Suppressor macrophage treated with lipopolysaccharide for 1 hour (primary cell): Measurements from ENCODE around the gene MISP.

Source experiments
- DNase-seq, 3 donors: peaks; one replicate each; pipeline ENCODE4 v3.0.0-alpha.2; 2020 to 2022

The MISP gene

DNA sequence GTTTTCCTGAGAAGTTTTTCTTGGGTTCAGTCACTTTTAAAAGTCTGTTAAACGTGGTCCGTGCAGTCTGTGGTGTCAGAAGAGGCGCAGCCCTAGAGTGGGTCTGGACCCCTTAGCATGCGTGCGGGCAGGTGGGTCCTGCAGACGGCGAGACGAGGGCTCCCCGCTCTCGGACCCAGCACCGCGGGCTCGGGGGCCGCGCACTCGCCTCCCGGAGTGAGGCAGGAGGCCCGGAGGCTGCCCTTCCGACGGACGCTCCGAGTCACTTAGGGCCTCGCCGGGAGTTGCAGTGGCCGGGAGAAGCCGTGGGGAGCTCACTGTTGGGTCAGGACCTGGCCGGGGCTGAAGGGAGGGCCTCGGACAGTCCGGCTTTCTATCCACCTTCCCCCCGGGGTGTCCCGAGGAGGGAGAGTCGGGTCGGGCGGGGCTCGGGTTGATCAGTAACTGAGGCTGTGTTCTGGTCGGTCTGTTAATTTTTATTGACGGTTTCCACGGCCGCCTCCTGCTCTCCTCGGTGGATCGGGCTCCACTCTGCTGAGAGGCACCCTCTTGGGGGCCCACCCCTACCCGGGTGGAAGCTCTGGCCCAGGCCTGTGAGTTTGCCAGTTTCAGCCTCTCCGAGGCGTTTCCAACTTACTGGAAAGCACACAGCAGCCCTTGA, 47.6 kb downstream of the MISP start:
- peak in 2 of 3 donors; percentile 23 to 46 for DNase-seq

- DNase-seq: peak; percentile 34 to 63 (median 46)
Observed at GRCh38 chr19:799076-799881, 48.4 kb downstream of the MISP start.

- DNase-seq: no peak
Observed at GRCh38 chr19:800360-801029, 49.6 kb downstream of the MISP start.

GRCh38 chr19:801030-801860, 50.3 kb downstream of the MISP start:
- no peak for DNase-seq

DNA sequence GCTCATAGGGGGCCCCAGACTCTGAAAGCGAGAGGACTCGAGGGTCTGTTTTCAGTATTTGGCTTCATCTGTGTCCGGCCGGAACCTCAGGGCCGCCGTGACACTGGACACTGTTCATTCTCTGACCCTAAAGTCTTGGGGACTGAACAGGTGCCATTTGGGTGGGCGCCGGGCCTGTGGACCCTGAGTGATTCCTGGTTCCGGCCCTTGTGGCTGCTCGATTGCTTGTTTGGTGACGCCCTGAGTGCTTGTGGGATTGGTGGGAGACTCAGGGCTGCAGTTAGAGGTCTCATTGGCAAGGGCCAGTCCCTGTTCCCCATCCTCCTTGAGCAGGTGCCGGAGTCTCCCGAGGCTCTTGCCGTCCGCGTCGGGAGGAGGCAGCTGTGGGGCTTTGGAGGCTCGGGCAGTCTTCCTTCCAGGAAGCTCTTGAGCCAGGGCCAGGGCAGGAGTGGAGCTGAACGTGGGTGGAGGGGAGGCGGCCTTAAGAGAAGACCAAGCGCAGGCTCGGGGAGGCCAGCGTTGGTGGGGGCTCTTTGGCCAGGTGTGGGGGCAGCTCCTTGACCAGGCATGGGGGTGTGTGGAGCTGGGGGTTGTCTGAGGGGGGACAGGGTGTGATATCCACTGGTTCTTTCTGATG, 51.1 kb downstream of the MISP start:
- DNase-seq: no peak

DNA sequence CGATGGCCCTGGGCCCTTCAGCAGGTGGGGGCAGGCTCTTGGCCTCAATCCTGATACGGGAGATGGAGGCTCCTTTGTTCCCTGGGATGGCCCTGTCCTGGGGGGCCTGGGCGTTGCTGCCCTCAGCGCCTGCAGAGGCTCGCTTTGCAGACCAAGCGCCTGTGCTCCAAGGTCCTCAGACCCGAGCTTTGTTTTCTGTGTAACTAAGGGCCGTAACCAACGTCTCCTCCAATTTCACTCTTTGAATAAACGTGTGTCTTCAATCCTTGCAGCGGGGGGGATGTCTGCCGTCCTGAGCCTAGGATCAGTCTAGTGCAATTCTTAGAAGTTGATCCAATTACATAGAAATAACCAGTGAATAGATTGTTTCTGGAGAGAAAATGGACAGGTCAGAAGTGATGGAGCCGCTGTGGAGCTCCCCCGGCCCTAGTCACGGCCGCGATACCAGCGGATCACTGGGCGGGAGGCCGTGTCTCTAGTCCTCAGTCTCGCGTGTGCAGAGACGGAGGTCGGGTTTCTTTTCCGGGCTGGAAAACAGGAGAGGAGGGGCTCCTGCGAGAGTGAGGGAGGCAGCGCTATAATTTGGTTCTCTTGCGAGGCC, 51.7 kb downstream of the MISP start:
- no peak for DNase-seq

DNA sequence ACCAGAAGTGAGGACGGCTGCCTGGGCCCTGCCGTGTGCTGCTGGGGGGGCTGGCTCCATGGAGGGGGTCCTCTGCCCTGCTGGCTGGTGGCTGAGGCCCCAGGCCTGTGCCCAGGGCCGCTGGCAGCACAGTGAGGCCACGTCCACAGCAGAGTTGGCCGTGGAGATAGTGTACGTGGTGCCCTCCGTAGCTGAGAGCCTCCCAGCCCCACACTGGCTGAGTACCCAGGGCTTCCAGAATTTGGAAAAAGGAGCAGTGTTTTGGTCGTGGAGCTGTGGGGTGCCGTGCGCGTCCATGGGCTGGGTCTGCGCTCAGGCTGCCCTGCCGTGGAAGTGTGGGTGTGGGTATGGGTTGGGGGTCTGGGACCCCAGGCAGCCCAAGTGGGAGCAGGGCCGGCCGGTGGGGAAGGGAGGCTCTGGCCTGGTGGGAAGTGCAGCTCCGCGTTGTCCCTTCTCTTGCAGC, 52.2 kb downstream of the MISP start:
- DNase-seq: no peak

DNA sequence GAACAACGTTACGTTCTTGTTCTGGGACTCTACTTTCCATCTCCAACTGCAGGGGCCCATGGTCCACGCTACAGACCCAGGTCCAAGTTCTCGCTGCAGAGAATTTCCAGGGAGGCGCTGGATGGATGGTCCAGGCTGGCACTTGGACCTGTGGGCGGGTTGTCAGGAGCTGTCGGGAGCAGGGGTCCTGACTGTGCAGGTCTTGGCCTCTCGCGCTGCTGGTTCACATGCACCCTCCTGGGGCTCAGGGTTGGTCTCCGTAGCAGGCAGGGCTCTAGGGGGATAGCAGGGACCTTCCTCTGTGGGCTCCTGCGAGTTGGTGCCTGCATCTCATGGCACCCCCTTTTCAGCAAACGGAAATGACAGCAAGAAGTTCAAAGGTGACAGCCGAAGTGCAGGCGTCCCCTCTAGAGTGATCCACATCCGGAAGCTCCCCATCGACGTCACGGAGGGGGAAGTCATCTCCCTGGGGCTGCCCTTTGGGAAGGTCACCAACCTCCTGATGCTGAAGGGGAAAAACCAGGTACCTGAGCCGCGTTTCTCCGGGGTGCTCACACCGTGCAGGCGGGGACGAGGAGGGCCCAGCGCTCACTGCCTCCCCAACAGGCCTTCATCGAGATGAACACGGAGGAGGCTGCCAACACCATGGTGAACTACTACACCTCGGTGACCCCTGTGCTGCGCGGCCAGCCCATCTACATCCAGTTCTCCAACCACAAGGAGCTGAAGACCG, 52.9 kb downstream of the MISP start:
- DNase-seq: no peak

- no peak for DNase-seq
Observed at GRCh38 chr19:804419-805165, 53.7 kb downstream of the MISP start.

- DNase-seq: no peak
Observed at GRCh38 chr19:805166-805551, 54.2 kb downstream of the MISP start.

- no peak for DNase-seq
Observed at GRCh38 chr19:805600-806550, 55.0 kb downstream of the MISP start.

DNA sequence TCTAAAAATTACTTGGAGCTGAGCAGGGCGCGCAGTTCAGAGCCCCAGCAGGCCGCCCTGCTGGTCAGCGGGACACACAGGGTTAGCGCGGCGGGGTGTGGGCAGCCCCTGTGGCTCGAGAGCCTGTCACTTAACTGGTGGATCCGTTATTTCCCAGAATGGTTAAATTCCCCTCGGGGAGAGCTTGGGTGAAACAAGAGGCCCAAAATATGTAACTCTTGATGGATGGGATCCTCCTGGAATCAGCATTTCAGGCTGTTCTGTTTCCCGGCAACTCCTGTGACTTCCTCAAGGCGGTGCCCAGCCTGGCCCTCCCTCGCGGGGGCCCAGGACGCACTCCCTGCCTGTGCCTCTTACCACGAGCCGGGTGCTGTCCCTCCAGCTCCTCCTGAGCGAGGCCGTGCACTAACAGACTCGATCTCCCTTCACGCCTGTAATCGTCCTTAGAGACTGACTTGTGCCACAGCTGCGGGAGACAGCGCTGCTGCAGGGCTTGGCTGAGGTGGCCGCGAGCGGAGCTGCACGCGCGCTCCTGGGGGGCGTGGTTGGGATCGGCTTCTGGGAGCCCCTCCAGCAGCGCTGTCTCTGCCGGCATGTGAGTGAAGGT, 56.0 kb downstream of the MISP start:
- DNase-seq: no peak

DNA sequence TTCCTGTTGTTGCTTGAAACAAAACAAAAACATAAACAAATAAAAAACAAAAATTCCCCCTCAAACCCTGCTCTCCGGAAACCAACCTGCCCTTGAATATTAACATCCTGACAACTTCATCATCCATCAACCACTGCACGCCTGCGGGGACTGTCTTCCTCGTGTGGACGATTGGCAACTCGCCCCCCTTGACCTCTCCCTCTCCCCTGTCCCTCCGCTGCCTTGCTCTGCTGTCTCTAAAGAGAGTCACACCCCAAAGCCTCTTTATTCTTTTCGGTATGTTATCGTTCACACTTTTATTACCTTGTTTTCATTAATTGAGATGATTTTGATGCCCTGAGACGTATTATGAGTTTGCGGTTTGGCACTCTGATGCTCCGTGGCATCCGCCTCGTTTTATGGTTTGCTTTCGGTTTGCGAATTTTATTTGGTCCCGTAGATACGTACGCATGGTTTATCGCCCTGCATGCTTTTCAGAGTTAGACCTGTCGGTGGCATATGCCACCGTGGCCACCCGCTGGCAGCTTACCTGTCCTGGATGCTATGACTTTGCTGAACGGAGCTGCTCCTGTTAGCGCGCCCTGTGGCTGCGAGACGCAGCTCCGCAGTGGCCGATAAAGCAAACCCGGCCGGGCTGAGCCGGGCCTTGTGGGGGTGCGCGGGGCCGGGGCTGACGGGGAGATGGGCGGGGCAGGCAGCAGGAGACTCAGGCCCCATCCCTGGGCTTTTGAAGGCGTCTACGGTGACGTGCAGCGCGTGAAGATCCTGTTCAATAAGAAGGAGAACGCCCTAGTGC, 56.9 kb downstream of the MISP start:
- no peak for DNase-seq

GRCh38 chr19:808423-808775, 57.5 kb downstream of the MISP start:
- DNase-seq: no peak

DNA sequence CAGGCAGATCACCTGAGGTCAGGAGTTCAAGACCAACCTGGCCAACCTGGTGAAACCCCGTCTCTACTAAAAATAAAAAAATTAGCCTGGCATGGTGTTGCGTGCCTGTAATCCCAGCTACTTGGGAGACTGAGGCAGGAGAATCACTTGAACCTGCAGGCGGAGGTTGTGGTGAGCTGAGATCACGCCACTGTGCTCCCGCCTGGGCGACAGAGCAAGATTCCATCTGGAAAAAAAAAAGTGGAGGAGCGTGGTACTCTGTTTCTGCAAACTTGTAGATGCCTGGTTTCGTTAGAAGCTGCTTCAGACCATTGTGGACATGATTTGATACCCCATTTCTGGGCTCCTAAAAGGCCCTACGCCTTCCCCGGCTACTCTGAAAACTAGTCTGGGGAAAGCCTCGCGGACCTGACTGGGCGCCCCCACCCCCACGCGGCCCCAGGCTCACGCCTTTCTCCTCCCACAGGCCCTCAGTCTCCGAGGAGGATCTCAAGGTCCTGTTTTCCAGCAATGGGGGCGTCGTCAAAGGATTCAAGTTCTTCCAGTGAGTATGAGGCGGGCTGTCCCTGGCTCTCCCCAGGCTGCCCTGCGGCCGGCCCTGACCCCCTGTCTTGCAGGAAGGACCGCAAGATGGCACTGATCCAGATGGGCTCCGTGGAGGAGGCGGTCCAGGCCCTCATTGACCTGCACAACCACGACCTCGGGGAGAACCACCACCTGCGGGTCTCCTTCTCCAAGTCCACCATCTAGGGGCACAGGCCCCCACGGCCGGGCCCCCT, 59.4 kb downstream of the MISP start:
- DNase-seq: no peak

DNA sequence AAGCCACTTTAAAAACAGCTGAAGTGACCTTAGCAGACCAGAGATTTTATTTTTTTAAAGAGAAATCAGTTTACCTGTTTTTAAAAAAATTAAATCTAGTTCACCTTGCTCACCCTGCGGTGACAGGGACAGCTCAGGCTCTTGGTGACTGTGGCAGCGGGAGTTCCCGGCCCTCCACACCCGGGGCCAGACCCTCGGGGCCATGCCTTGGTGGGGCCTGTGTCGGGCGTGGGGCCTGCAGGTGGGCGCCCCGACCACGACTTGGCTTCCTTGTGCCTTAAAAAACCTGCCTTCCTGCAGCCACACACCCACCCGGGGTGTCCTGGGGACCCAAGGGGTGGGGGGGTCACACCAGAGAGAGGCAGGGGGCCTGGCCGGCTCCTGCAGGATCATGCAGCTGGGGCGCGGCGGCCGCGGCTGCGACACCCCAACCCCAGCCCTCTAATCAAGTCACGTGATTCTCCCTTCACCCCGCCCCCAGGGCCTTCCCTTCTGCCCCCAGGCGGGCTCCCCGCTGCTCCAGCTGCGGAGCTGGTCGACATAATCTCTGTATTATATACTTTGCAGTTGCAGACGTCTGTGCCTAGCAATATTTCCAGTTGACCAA, 60.1 kb downstream of the MISP start:
- DNase-seq: no peak
